ENCODE results near the gene FICD.
A peak's percentile ranks its signal among the peaks of the same experiment; 100 is the strongest.

FICD gene

DNA sequence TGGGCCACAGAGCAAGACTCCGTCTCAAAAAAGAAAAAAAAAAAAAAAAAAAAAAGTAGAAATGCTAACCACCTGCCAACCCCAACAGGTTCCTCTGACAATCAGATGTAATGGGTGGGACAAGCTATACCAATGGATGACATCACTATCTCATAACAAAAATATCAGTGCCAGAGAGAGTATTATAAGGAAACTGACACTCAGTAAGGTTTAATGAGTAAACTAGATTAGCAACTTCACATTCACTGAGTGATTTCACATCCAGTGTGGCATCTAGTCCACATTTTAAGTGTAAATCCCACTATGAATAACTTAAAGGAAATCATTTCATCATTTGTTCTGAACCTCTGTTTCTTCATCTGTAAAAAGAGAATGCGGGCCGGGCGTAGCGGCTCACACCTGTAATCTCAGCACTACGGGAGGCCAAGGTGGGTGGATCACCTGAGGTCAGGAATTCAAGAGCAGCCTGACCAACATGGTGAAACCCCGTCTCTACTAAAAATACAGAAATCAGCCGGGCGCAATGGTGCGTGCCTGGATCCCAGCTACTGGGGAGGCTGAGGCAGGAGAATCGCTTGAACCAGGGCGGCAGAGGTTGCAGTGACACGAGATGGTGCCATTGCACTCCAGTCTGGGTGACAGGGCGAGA, 44.1 kb downstream of the FICD start:
- in situ Hi-C loops (cut with HindIII; ENCODE audit: low pct_unique_long_range_greater_than_20kb, low sequenced_read_pairs): no loop called here
- TF ChIP-seq JUND (IDR thresholded peaks at IDR 0.05; ENCODE audit: low read depth): no peak
- DNase-seq (ENCODE audit: low read depth in 1 of 2, low spot score in 1 of 2): no peak

DNA sequence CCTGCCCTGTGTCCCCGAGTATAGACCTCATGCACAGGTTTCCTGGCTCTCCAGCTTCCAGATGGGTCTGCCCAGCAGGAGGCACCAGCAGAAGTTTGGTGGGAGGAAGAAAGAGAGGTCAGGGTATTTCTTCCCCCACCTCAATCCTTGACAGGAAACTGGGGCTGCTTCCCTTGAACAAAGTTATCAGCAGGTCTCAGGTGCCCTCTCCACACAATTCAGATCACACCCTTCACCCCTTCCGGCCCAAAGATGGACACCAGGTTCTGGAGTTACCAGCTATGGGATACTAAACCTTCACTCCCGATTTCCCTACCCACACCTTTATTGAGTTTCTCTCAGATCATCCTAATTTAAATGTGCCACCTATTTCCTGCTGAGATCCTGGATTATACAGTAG, 44.7 kb downstream of the FICD start:
- in situ Hi-C loops (cut with HindIII; ENCODE audit: low pct_unique_long_range_greater_than_20kb, low sequenced_read_pairs): no loop called here
- DNase-seq (ENCODE audit: low read depth in 1 of 2, low spot score in 1 of 2): no peak
- TF ChIP-seq JUND (IDR thresholded peaks at IDR 0.05; ENCODE audit: low read depth): no peak

DNA sequence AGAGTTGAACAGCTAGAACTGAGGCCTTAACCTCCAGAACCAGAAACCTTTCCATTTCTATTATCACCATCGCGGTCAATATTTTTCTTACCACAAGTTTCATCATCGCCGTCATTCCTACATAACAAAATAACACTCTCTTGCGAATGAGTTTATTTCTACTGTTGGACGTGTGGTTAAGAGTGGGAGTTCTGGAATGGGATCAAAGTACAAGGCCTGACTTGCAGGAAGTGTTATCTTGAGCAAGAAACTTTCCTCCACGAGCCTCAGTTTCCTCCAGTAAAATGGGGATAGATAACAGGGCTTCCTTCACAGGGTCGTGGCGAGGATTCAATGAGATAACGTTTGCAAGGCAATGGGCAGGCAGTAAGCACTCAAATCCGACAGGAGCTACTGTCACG, 45.2 kb downstream of the FICD start:
- in situ Hi-C loops (cut with HindIII; ENCODE audit: low pct_unique_long_range_greater_than_20kb, low sequenced_read_pairs): no loop called here
- no peak for TF ChIP-seq JUND (IDR thresholded peaks at IDR 0.05; ENCODE audit: low read depth)
- DNase-seq (ENCODE audit: low read depth in 1 of 2, low spot score in 1 of 2): no peak

DNA sequence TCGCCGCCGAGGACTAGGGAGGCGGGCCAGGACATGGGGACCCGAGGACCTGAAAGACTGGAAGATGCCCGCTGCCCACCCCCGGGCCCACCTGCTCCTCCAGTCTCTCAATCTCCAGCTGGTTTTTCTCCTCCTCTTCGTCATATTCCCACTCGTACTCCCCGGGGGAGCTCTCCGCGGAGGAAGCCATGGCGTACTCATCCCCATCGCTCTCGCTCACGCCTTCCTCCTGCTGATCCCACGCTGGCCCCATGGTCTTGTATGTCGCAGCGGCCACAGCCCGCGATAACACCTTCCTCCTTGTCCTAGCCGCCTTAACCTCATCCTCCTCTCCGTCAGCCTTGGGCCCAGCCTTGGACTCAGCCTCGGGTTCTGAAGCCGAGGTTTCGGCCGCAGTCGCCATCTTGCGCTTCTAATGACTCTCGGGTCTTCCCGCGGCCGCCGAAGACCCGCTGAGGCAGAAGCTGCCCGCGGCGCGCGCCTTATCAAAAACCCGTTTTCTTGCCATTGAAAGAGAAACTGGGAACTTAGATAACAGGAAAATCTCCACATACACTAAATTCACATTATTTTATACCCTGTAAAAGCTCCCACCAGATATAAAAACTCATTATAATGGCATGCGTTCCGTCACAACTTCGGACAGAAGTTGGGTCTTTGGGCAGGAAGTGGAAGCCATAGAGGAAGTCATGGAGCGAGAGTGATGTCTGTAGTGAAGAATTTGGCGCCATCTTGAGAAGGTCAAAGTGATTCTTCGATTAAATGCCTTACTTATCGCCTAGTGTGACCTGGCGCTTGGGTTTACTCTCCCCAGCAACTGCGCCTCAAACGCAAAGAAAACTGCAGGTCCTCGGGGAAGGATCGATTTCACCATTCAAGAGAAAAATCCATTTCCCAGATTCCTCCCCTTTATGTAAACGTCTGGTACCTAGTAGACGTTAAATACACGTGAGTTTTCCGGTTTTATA, 46.0 kb downstream of the FICD start, which contains the start of gene SART3:
SART3 (minus strand) TSS at position 422 of the 968 bp plus-strand sequence; CDS start at position 403, 19 bp downstream.
- in situ Hi-C loops (cut with HindIII; ENCODE audit: low pct_unique_long_range_greater_than_20kb, low sequenced_read_pairs): no loop called here
- no peak for TF ChIP-seq JUND (IDR thresholded peaks at IDR 0.05; ENCODE audit: low read depth)
- peak; percentile 89 to 94 for DNase-seq (ENCODE audit: low read depth in 1 of 2, low spot score in 1 of 2)

DNA sequence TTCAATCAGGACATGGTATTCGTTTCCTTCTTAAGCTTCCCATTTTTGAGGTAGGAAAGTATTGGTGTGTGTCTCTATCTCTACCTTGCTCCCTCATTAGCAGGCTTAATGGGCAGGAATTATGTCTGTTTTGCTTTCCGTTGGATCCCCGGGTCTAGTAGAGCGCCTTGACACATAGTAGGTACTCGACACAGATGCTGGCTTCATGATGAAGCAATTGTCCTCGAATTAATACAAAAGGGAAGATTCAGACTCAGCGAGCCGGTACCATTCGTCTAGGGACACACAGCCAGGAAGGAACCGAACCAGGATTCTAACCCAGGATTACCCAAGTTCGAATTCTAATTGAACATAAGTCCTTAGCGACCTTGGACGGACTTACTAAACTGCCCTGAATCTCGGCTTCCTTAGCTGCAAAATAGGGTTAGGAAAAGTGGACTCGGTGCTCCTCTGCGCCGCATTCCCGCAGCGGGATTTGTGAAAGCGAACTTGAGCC, 46.8 kb downstream of the FICD start:
- DNase-seq (ENCODE audit: low read depth in 1 of 2, low spot score in 1 of 2): no peak
- in situ Hi-C loops (cut with HindIII; ENCODE audit: low pct_unique_long_range_greater_than_20kb, low sequenced_read_pairs): no loop called here
- no peak for TF ChIP-seq JUND (IDR thresholded peaks at IDR 0.05; ENCODE audit: low read depth)

DNA sequence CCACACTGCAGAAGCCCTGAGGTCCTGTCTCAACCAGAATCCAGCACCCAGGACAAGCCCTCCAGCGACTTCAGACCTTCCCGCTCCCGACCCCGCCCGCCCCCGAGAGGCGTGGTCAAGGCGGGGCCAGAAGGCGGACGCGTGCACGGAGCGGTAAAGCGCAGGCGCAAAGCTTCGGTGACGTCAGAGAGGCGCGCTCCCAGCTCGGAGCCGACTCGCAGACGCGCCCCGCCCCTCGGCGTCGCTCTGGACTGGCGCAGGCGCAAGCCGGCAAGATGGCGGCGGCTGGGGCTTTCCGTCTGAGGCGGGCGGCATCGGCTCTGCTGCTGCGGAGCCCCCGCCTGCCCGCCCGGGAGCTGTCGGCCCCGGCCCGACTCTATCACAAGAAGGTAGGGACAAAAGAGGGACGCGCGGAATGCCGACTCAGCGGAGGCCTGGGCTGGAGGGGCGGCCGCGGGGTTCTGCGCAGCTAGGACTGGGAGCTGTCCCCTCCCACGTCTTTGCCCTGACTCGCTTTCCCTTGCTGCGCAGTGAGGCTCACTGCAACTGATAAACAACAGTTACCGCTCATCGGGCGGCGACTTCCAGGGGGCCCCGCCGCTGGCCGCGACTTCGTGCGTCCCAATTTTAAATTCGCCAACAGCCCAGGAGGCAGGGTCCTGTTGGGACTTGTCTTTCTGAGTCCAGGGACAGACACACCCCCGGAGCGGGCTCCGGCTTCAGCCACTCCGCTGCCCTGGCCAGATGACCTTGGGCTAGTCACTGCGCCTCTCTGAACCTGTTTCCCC, 47.5 kb downstream of the FICD start, which contains the start of gene ISCU:
ISCU (plus strand) TSS at position 249 of the 788 bp plus-strand sequence; CDS start at position 276, 27 bp downstream.
- in situ Hi-C loops (cut with HindIII; ENCODE audit: low pct_unique_long_range_greater_than_20kb, low sequenced_read_pairs): no loop called here
- no peak for TF ChIP-seq JUND (IDR thresholded peaks at IDR 0.05; ENCODE audit: low read depth)

DNA sequence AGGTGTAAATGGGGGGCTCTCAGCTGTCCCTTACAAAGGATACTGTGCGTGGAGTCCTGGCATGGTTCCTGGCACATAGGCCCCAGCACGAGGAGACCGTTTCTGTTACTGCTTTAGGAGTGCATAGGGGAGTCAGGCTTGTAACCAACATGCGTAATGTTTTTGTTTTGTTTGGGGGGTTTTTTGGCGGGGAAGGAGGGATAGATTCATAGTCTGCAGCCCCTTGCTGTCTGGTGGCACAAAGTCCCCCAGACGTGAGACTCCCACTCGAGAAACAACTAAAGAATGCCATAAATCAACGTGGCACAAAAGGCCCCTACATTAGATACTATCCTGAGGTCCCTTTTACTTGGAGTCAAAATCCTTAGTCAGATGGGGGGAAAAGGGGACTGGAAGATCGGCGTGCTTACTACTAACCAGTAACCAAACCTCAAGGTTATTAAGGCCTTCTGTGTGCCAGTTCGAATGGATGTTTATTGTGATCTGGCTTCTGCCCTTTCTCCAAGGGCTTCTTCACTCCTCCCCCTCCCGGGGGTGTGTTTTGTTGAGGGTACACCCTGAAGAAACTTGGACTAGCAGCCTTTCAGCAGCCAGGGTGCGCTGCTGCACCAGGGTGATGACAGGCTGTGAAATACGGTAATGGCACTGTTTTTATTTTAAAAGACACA, 48.2 kb downstream of the FICD start:
- in situ Hi-C loops (cut with HindIII; ENCODE audit: low pct_unique_long_range_greater_than_20kb, low sequenced_read_pairs): no loop called here
- TF ChIP-seq JUND (IDR thresholded peaks at IDR 0.05; ENCODE audit: low read depth): no peak
- peak; percentile 89 to 91 for DNase-seq (ENCODE audit: low read depth in 1 of 2, low spot score in 1 of 2)

More for the DNA sequence above, 47.5 kb downstream of the FICD start, which contains the start of gene ISCU:
- peak; percentile 91 to 99 for DNase-seq (ENCODE audit: low read depth in 1 of 2, low spot score in 1 of 2)

DNA sequence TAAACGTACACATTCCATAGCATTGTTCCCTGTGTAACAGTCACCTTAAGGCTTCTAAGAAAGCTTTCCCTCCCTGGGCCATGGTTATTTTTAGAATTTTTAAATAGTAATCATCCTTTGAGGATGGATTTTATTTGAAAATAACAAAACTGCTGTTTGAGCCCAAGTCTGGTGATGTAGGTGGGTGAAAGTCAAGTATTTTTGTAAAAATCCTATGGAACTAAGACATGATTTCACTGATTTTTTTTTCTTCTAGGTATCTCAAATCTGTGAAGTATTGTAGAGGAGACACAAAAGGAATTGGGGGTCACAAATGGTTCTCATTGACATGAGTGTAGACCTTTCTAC, 48.7 kb downstream of the FICD start:
- in situ Hi-C loops (cut with HindIII; ENCODE audit: low pct_unique_long_range_greater_than_20kb, low sequenced_read_pairs): no loop called here
- TF ChIP-seq JUND (IDR thresholded peaks at IDR 0.05; ENCODE audit: low read depth): no peak
- no peak for DNase-seq (ENCODE audit: low read depth in 1 of 2, low spot score in 1 of 2)

DNA sequence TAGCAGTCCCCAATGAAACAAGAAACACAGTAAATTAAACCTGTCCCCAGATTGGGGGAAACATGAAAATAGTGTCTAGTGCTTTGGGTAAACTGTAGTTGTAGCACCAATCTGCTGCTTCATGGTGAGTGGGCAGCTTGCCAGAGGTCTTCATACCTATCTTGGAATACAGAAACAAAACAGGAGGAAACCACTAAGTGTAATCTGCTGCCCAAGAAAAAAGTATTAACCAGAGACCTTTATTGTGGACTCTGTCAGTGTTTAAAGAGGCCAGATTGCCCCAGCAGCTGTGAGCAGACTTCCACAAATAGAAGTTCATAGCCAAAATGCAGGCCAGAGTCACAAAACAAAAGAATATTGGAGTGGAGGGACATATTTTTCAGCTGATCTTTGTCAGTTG, 49.6 kb downstream of the FICD start:
- in situ Hi-C loops (cut with HindIII; ENCODE audit: low pct_unique_long_range_greater_than_20kb, low sequenced_read_pairs): no loop called here
- TF ChIP-seq JUND (IDR thresholded peaks at IDR 0.05; ENCODE audit: low read depth): no peak
- DNase-seq (ENCODE audit: low read depth in 1 of 2, low spot score in 1 of 2): no peak

DNA sequence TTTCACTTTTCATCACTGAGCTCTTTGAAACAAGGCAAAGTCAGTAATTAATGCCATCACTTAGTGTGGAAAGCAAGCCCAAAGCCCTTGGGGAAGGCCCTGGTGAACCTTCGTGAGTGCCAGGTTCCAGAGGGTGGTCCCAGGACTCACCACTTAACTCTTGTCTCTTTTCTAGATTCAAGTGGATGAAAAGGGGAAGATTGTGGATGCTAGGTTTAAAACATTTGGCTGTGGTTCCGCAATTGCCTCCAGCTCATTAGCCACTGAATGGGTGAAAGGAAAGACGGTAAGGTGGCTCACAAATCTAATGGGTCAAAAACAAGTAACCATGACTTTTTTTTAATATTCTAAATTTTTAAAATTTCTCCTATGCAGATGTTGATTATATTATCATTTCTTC, 50.1 kb downstream of the FICD start:
- DNase-seq (ENCODE audit: low read depth in 1 of 2, low spot score in 1 of 2): no peak
- no peak for TF ChIP-seq JUND (IDR thresholded peaks at IDR 0.05; ENCODE audit: low read depth)
- in situ Hi-C loops (cut with HindIII; ENCODE audit: low pct_unique_long_range_greater_than_20kb, low sequenced_read_pairs): no loop called here

DNA sequence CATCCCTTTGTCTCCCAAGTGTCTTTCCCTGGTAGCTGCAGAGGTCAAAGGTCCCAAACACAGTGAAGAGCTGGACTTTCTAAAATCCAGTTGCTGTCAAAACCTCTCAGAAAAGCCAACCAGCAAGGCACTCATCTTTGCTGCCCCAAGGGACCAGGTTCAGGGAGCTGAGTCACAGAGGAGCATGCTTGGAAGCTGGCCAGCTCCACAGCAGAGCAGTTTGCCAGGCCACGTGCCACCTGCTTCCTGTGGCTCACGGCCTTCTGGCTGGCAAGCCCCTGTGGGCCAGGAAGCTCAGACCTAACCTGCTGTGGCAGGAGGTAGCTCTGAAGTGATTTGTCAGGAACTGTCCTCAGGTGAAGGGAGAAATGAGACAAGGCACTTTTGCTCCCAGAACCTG, 50.9 kb downstream of the FICD start:
- in situ Hi-C loops (cut with HindIII; ENCODE audit: low pct_unique_long_range_greater_than_20kb, low sequenced_read_pairs): no loop called here
- TF ChIP-seq JUND (IDR thresholded peaks at IDR 0.05; ENCODE audit: low read depth): no peak
- DNase-seq (ENCODE audit: low read depth in 1 of 2, low spot score in 1 of 2): peak in 1 of 2 experiments; percentile 44

DNA sequence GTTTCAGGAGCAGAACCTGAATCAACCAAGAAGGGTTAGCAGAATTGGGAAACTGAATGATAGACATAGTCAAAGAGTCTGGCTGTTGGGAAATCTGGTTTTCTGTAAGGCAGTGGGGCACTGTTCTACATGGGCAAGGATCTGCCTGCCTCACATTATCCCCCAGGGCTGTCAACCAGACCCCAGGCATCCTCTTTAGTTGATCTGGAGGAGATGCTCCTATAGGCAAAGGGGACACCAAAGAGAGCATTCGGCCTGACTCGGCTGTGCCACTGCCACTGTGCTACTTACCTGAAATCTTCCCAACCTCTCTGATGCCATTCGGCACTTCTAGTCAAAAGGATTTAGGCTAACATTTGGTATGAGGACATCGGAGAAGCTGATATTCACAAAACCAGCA, 51.4 kb downstream of the FICD start:
- in situ Hi-C loops (cut with HindIII; ENCODE audit: low pct_unique_long_range_greater_than_20kb, low sequenced_read_pairs): no loop called here
- DNase-seq (ENCODE audit: low read depth in 1 of 2, low spot score in 1 of 2): no peak
- TF ChIP-seq JUND (IDR thresholded peaks at IDR 0.05; ENCODE audit: low read depth): no peak

All from T47D (cell line).